H1 (cell line): ENCODE measurements around the gene TEX54. TPM values are rescaled to one million over a fixed set of nuclear protein-coding genes. Genes with fewer than 3 reads are reported as not detected.

Experiments used
- CBX5 ChIP-seq: fragments of 300-800, 300-1000 bp; sonication (generic); IDR thresholded peaks from 2 replicates; pipeline ENCODE4 v1.7.1; 2016; ENCODE audit warnings: antibody characterized with exemption, low read length, low read depth
- CREB1 ChIP-seq: IDR thresholded peaks from 2 replicates; pipeline ENCODE4 v1.6.1; 2012; ENCODE audit warnings: inconsistent platforms
- CTBP2 ChIP-seq: IDR thresholded peaks from 2 replicates; pipeline ENCODE4 v1.7.0; 2011; ENCODE audit warnings: borderline replicate concordance, mild to moderate bottlenecking, moderate library complexity, mixed read lengths, low read length; ENCODE audit not compliant: insufficient read depth, insufficient read length
- E2F6 ChIP-seq: IDR thresholded peaks from 2 replicates; pipeline ENCODE4 v1.6.1; 2012; ENCODE audit warnings: inconsistent platforms
- EP300 ChIP-seq, 2 experiments: IDR thresholded peaks; 1 replicate in 1 of 2; 2 replicates in 1 of 2; pipeline ENCODE4 v1.6.1; 2011 to 2012; ENCODE audit warnings: low read depth in 2 of 2, low read length in 2 of 2, mild to moderate bottlenecking in 2 of 2, borderline replicate concordance in 1 of 2, inconsistent platforms in 1 of 2, moderate library complexity in 1 of 2
- FOSL1 ChIP-seq: IDR thresholded peaks from 2 replicates; pipeline ENCODE4 v1.6.1; 2011; ENCODE audit warnings: mild to moderate bottlenecking, low read depth, low read length, moderate library complexity; ENCODE audit not compliant: insufficient read depth
- KDM4A ChIP-seq: IDR thresholded peaks from one replicate; pipeline ENCODE4 v1.7.1; 2012; ENCODE audit warnings: low read depth, mild to moderate bottlenecking, moderate library complexity, low read length, inconsistent platforms; ENCODE audit not compliant: severe bottlenecking
- KDM5A ChIP-seq: fragments of 200-600 bp; IDR thresholded peaks from 2 replicates; pipeline ENCODE4 v1.7.1; 2012; ENCODE audit warnings: mild to moderate bottlenecking, low read length, inconsistent platforms, mixed read lengths
- MAFK ChIP-seq: IDR thresholded peaks from 2 replicates; pipeline ENCODE4 v1.6.1; 2012; ENCODE audit warnings: low read depth, mild to moderate bottlenecking, improper control_type of control experiment, low read length
- SAP30 ChIP-seq: fragments of 300-600 bp; sonication (generic); IDR thresholded peaks from 2 replicates; pipeline ENCODE4 v1.7.1; 2012; ENCODE audit warnings: low read length, moderate library complexity, mild to moderate bottlenecking, inconsistent platforms; ENCODE audit not compliant: insufficient read depth, insufficient replicate concordance
- SIX5 ChIP-seq: IDR thresholded peaks from 2 replicates; pipeline ENCODE4 v1.6.1; 2011; ENCODE audit warnings: mild to moderate bottlenecking, low read depth, low read length
- polyA plus RNA-seq, 7 experiments: library from polyadenylated mRNA; depleted of rRNA in 3 of 7; stranded (reverse) in 5 of 7; unstranded in 2 of 7; fragments of >200 nt in 5 of 7; fragments of 200-250 nt in 2 of 7; gene quantifications; 1 replicate in 5 of 7; 2 replicates in 1 of 7; 4 replicates in 1 of 7; pipeline versions ENCODE4 v1.2.1 to v1.2.3, GENCODE V29; 2011 to 2013; ENCODE audit warnings: missing spikeins in 2 of 7, mixed read lengths in 2 of 7
- total RNA-seq: library from RNA; stranded (reverse); fragmentation: NEBNext Ultra II Directional; extraction: Animal tissue kit (Norgen Biotek cat#: 25700); gene quantifications from 2 replicates; pipeline ENCODE4 v1.2.1, GENCODE V29; 2021

TEX54 gene
- total and polyA plus RNA-seq, 2 of the 8 experiments (the other 6 are each of a cell fraction or from before 2014, with no cell fraction given) = 1.2 TPM; not detected in 1

GRCh38 chr11:62841361-62842170 is 8.9 kb upstream of the TEX54 start (continued):
- no peak for TF ChIP-seq E2F6
- TF ChIP-seq EP300 (IDR thresholded peaks at IDR 0.05; ENCODE audit: borderline replicate concordance in 1 of 2, low read depth in 2 of 2, low read length in 2 of 2) = 0 out of 3 replicates have a peak, but pooled peaks of 1 of the 2 experiments have one; percentile 63
- TF ChIP-seq SAP30 = no peak
- no peak for TF ChIP-seq KDM5A
- TF ChIP-seq MAFK = no peak
- no peak for TF ChIP-seq SIX5
- no peak for TF ChIP-seq KDM4A
- TF ChIP-seq CTBP2 = no peak
- peak; percentile 60; the same call in 1 of the 2 replicates for TF ChIP-seq CREB1
- no peak for TF ChIP-seq FOSL1
- TF ChIP-seq CBX5 = no peak
